ENCODE results near the gene NAT16. TPM values are rescaled to one million over a fixed set of nuclear protein-coding genes. Genes with fewer than 3 reads are reported as not detected.
"Not testable (repeated sequence)": the region's sequence is repeated elsewhere in the genome, so short reads cannot be mapped to it uniquely, and the experiment has no call there.

The NAT16 gene
- total and polyA plus RNA-seq, 2 experiments from 2014 or later = 0.21 to 0.31 TPM

DNA sequence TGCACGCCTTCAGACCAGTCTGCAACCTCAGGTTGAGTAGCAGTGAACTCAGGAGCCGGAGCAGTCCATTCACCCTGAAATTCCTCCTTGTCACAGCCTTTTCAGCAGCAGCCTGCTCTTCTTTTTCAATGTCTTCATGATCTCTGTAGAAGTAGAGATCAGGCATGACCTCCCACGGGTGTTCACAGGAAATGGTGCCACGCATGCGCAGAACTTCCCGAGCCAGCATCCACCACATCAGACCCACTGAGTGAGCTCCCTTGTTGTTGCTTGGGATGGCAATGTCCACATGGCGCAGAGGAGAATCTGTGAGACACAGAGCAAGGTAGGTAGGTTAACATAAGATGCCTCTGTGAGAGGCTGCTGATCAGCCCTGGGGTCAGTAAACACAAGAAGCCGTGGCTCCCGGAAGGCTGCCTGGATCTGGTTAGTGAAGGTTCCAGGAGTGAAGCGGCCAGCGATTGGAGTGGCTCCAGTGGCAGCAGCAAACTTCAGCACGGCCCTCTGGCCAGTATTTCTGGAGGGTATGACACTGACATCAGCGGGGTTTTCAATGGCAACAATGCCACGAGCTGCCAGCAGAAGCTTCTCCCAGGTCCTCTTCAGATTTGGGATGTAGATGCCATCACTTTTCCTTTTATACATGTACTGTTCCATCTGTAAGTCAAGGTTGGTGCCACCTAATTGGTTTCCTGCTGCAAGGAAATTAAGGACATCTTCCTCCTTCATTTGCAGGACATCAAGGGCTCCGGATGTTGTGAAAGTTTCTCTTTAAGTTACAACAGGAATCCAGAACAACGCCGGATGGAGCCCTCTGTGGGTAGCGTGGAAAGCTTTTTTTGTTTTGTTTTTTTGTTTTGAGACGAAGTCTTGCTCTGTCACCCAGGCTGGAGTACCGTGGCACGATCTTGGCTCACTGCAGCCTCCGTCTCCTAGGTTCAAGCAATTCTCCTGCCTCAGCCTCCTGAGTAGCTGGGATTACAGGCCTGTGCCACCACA is 23.9 kb upstream of the NAT16 start:
- H3K27me3 Mint-ChIP-seq (ENCODE audit: insufficient read depth, low read depth, poor library complexity) = peaks cover 18% of the 10 kb centered on the region
- not testable (repeated sequence) for H3K27ac Mint-ChIP-seq, H2AFZ ChIP-seq

DNA sequence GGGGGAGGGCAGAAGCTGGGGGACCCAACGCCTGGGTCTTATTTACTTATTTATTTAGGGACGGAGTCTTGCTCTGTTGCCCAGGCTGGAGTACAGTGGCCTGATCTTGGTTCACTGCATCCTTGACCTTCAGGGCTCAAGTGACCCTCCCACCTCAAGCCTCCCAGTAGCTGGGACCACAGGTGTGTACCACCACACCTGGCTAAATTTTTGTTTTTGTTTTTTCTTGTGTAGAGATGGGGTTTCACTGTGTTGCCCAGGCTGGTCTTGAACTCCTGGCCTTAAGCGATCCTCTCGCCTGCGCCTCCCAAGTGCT is 22.5 kb upstream of the NAT16 start:
- H3K4me2 ChIP-seq = peak overlapping the region; percentile 86
- TF ChIP-seq ZNF114 (CRISPR knock-in tag; IDR thresholded peaks at IDR 0.05) = no peak
- TF ChIP-seq, protein P1, sequence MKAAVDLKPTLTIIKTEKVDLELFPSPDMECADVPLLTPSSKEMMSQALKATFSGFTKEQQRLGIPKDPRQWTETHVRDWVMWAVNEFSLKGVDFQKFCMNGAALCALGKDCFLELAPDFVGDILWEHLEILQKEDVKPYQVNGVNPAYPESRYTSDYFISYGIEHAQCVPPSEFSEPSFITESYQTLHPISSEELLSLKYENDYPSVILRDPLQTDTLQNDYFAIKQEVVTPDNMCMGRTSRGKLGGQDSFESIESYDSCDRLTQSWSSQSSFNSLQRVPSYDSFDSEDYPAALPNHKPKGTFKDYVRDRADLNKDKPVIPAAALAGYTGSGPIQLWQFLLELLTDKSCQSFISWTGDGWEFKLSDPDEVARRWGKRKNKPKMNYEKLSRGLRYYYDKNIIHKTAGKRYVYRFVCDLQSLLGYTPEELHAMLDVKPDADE (IDR thresholded peaks at IDR 0.05) = no peak
- no peak for TF ChIP-seq EZH2 (IDR thresholded peaks at IDR 0.05; ENCODE audit: low read depth, unreplicated experiment)
- no peak for TF ChIP-seq ZNF331 (CRISPR knock-in tag; IDR thresholded peaks at IDR 0.05; ENCODE audit: low read depth)
- TF ChIP-seq, protein P2, sequence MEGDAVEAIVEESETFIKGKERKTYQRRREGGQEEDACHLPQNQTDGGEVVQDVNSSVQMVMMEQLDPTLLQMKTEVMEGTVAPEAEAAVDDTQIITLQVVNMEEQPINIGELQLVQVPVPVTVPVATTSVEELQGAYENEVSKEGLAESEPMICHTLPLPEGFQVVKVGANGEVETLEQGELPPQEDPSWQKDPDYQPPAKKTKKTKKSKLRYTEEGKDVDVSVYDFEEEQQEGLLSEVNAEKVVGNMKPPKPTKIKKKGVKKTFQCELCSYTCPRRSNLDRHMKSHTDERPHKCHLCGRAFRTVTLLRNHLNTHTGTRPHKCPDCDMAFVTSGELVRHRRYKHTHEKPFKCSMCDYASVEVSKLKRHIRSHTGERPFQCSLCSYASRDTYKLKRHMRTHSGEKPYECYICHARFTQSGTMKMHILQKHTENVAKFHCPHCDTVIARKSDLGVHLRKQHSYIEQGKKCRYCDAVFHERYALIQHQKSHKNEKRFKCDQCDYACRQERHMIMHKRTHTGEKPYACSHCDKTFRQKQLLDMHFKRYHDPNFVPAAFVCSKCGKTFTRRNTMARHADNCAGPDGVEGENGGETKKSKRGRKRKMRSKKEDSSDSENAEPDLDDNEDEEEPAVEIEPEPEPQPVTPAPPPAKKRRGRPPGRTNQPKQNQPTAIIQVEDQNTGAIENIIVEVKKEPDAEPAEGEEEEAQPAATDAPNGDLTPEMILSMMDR (conservative IDR thresholded peaks at IDR 0.05; ENCODE audit: low read depth in 2 of 2) = no peak
- TF ChIP-seq STAT1 (IDR thresholded peaks at IDR 0.05; ENCODE audit: unreplicated experiment) = no peak
- no peak for TF ChIP-seq JUNB (IDR thresholded peaks at IDR 0.05; ENCODE audit: unreplicated experiment)
- TF ChIP-seq NANOG (IDR thresholded peaks at IDR 0.05; ENCODE audit: borderline replicate concordance) = no peak
- TF ChIP-seq CREB1 (CRISPR knock-in tag; IDR thresholded peaks at IDR 0.05; ENCODE audit: low read depth) = no peak
- TF ChIP-seq EZH2phosphoT487 (IDR thresholded peaks at IDR 0.05; ENCODE audit: unreplicated experiment) = no peak
- TF ChIP-seq, protein P3, sequence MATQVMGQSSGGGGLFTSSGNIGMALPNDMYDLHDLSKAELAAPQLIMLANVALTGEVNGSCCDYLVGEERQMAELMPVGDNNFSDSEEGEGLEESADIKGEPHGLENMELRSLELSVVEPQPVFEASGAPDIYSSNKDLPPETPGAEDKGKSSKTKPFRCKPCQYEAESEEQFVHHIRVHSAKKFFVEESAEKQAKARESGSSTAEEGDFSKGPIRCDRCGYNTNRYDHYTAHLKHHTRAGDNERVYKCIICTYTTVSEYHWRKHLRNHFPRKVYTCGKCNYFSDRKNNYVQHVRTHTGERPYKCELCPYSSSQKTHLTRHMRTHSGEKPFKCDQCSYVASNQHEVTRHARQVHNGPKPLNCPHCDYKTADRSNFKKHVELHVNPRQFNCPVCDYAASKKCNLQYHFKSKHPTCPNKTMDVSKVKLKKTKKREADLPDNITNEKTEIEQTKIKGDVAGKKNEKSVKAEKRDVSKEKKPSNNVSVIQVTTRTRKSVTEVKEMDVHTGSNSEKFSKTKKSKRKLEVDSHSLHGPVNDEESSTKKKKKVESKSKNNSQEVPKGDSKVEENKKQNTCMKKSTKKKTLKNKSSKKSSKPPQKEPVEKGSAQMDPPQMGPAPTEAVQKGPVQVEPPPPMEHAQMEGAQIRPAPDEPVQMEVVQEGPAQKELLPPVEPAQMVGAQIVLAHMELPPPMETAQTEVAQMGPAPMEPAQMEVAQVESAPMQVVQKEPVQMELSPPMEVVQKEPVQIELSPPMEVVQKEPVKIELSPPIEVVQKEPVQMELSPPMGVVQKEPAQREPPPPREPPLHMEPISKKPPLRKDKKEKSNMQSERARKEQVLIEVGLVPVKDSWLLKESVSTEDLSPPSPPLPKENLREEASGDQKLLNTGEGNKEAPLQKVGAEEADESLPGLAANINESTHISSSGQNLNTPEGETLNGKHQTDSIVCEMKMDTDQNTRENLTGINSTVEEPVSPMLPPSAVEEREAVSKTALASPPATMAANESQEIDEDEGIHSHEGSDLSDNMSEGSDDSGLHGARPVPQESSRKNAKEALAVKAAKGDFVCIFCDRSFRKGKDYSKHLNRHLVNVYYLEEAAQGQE (IDR thresholded peaks at IDR 0.05; ENCODE audit: unreplicated experiment) = no peak
- no peak for TF ChIP-seq POLR2AphosphoS5 (IDR thresholded peaks at IDR 0.05; ENCODE audit: low read depth)

More for the DNA sequence above, 23.9 kb upstream of the NAT16 start:
- Histone ChIP-seq H3K27me3 (ENCODE audit: insufficient read depth) (peaks cover 25% of the 10 kb centered on the region), H3K4me1 (ENCODE audit: insufficient read depth) (peaks cover 16% of the 10 kb centered on the region)
- H3K4me2 ChIP-seq; ATAC-seq; H3K9me3 Mint-ChIP-seq; H3K4me3 ChIP-seq; H3F3A ChIP-seq (replicated peaks; ENCODE audit: low read depth); H4K20me1 ChIP-seq (replicated peaks; ENCODE audit: insufficient read depth); H3K36me3 ChIP-seq (ENCODE audit: insufficient read depth); DNase-seq (ENCODE audit: low spot score); H3K4me3 Mint-ChIP-seq; H3K79me2 ChIP-seq (replicated peaks; ENCODE audit: insufficient read depth); H3K27ac ChIP-seq (ENCODE audit: low read depth); H3K9me2 ChIP-seq (ENCODE audit: insufficient read depth): not testable (repeated sequence)
- peaks cover 10% of the 10 kb centered on the region for H3K36me3 Mint-ChIP-seq (ENCODE audit: low read depth)
- H3K4me1 Mint-ChIP-seq = peaks cover 15% of the 10 kb centered on the region

More for the DNA sequence above, 22.5 kb upstream of the NAT16 start:
- Mint-ChIP-seq H3K9me3 (no peaks in the 10 kb centered on the region), H3K4me3 (peak overlapping the region; percentile 36; the same call in 1 of the 3 replicates), H3K4me1 (peaks cover 18% of the 10 kb centered on the region), H3K27ac (no peak overlapping the region), H3K36me3 (ENCODE audit: low read depth) (peaks cover 2% of the 10 kb centered on the region; the same call in 1 of the 3 replicates), H3K27me3 (ENCODE audit: insufficient read depth, low read depth, poor library complexity) (peaks cover 20% of the 10 kb centered on the region)
- ATAC-seq = no peak
- Histone ChIP-seq H4K20me1 (replicated peaks; ENCODE audit: insufficient read depth) (no peaks in the 10 kb centered on the region), H3K9me2 (ENCODE audit: insufficient read depth) (no peaks in the 10 kb centered on the region), H3K27ac (ENCODE audit: low read depth) (no peak overlapping the region), H3K4me1 (ENCODE audit: insufficient read depth) (peaks cover 16% of the 10 kb centered on the region), H3F3A (replicated peaks; ENCODE audit: low read depth) (peaks cover 5% of the 10 kb centered on the region), H3K4me3 (peak overlapping the region; percentile 68), H3K27me3 (ENCODE audit: insufficient read depth) (peaks cover 25% of the 10 kb centered on the region), H3K36me3 (ENCODE audit: insufficient read depth) (no peaks in the 10 kb centered on the region), H2AFZ (peak overlapping the region; percentile 93), H3K79me2 (replicated peaks; ENCODE audit: insufficient read depth) (no peaks in the 10 kb centered on the region)
- no peak for DNase-seq (ENCODE audit: low spot score)
